Breast epithelium (tissue), 3 donors: ENCODE data around the gene STX16.

Experiments used
- CTCF ChIP-seq, 3 donors: fragments of 450-650 bp; IDR thresholded peaks; one replicate each; pipeline ENCODE4 v1.5.1; 2016 to 2017; ENCODE audit warnings: antibody characterized with exemption in 3 of 3, mild to moderate bottlenecking in 3 of 3, moderate library complexity in 3 of 3
- POLR2A ChIP-seq: fragments of 450-650 bp; IDR thresholded peaks from one replicate; pipeline ENCODE4 v1.6.1; 2016; ENCODE audit warnings: antibody characterized with exemption, mild to moderate bottlenecking, moderate library complexity
- POLR2AphosphoS5 ChIP-seq, 3 donors: sonication (generic); formaldehyde crosslinking; IDR thresholded peaks; one replicate each; pipeline ENCODE4 v1.6.1; 2017; ENCODE audit warnings: antibody characterized with exemption in 3 of 3

GRCh38 chr20:58630063-58630462 is 21.0 kb upstream of the STX16 start:
- TF ChIP-seq CTCF (IDR thresholded peaks at IDR 0.05) (no peak), POLR2A (no peak), POLR2AphosphoS5 (IDR thresholded peaks at IDR 0.05) (no peak)
